ENCODE data around the gene PGGHG. TPM values are rescaled to one million over a fixed set of nuclear protein-coding genes. Genes with fewer than 3 reads are reported as not detected.

Gene PGGHG
- total and polyA plus RNA-seq, 2 of the 13 experiments (the other 11 are each of a cell fraction or from before 2014, with no cell fraction given) = 5.9 to 14.8 TPM

- intact Hi-C loops (cut with micrococcal nuclease; ENCODE audit: unreplicated experiment) (no loop called here), in situ Hi-C loops (cut with HindIII; ENCODE audit: extremely low pct_ligation_motif_present, low pct_unique_long_range_greater_than_20kb) (no loop called here)
- Histone ChIP-seq H3K4me2 (ENCODE audit: low read depth, low read length) (no peak overlapping the region), H3K79me2 (ENCODE audit: insufficient read depth, low read length) (no peaks in the 10 kb centered on the region), H3K4me1 (ENCODE audit: insufficient read depth, low read length) (peaks cover 15% of the 10 kb centered on the region), H3K9ac (ENCODE audit: insufficient read depth, low read depth, low read length) (no peak overlapping the region), H2AFZ (ENCODE audit: low read length) (no peak overlapping the region), H4K20me1 (ENCODE audit: insufficient read depth, low read length) (no peaks in the 10 kb centered on the region), H3K27me3 (ENCODE audit: control insufficient read depth in 1 of 2, insufficient read depth in 2 of 2, low read length in 2 of 2) (peaks cover 1 to 15% of the 10 kb centered on the region in 2 experiments; a peak in 3 of 5 replicates), H3K27ac (ENCODE audit: extremely low read length, insufficient read depth, low read length) (no peak overlapping the region), H3K4me3 (replicated peaks in 1 of 3; ENCODE audit: insufficient read depth in 1 of 3, low read depth in 2 of 3, low read length in 3 of 3) (no peak overlapping the region), H3K36me3 (replicated peaks in 1 of 2; ENCODE audit: control insufficient read depth in 1 of 2, insufficient read depth in 2 of 2, low read length in 2 of 2) (no peaks in the 10 kb centered on the region), H3K9me3 (ENCODE audit: low read length) (no peaks in the 10 kb centered on the region)
- WGBS (ENCODE audit: low lambda C conversion rate) = 45% methylated on average over 2 of the region's 2 CpGs
- ChIA-PET CTCF (ENCODE audit: low intra/inter-chr PET ratio, low total read pairs) (no interaction called here), POLR2A (interaction anchor here (1.2 to 2.2 kb wide), 3 partner anchors 9 to 14 kb away, joined by 4 to 10 read pairs (median 5); no protein-coding TSS in a partner anchor)
- FAIRE-seq = no peak
- DNase-seq (ENCODE audit: low spot score) = no peak
- no peak for ATAC-seq
- TF ChIP-seq USF2 (IDR thresholded peaks at IDR 0.05; ENCODE audit: low read depth, low read length) (no peak), USF2 (CRISPR knock-in tag; IDR thresholded peaks at IDR 0.05; ENCODE audit: borderline replicate concordance) (no peak), MAFF (IDR thresholded peaks at IDR 0.05; ENCODE audit: low read depth, low read length) (peak; percentile 63; the same call in 1 of the 2 replicates), MAFK (conservative IDR thresholded peaks at IDR 0.05 in 1 of 2, IDR thresholded peaks at IDR 0.05 in 1 of 2; ENCODE audit: low read length in 2 of 2) (peak; percentile 44 to 72; a peak in 3 of 4 replicates), ZNF512B (CRISPR knock-in tag; IDR thresholded peaks at IDR 0.05; ENCODE audit: borderline replicate concordance) (no peak), MEIS1 (CRISPR knock-in tag; IDR thresholded peaks at IDR 0.05; ENCODE audit: borderline replicate concordance) (no peak)
- BruUV-seq (replicated peaks) = no TSS peak
Measured at GRCh38 chr11:339963-340362, 51.0 kb downstream of the PGGHG start.
